HUES48 (cell line): ENCODE measurements around the gene NR4A3.
A peak's percentile ranks its signal among the peaks of the same experiment; 100 is the strongest.

Experiments
- H3K27ac ChIP-seq: one replicate; pipeline ENCODE4 v1.7.0; 2013; ENCODE audit warnings: low read depth, low read length, inconsistent platforms
- H3K27me3 ChIP-seq: 2 replicates; pipeline ENCODE4 v1.6.1; 2013; ENCODE audit warnings: mild to moderate bottlenecking, low read length; ENCODE audit not compliant: control insufficient read depth, insufficient read depth
- H3K36me3 ChIP-seq: 2 replicates; pipeline ENCODE4 v1.6.1; 2013; ENCODE audit warnings: low read length; ENCODE audit not compliant: control insufficient read depth, insufficient read depth
- H3K4me1 ChIP-seq: 2 replicates; pipeline ENCODE4 v1.6.1; 2013; ENCODE audit warnings: mild to moderate bottlenecking, low read length; ENCODE audit not compliant: control insufficient read depth, insufficient read depth
- H3K4me3 ChIP-seq: 2 replicates; pipeline ENCODE4 v1.5.1; 2013; ENCODE audit warnings: mild to moderate bottlenecking, low read depth, low read length
- H3K9ac ChIP-seq: 2 replicates; pipeline ENCODE4 v1.6.1; 2013; ENCODE audit warnings: mild to moderate bottlenecking, low read depth, low read length, moderate library complexity
- H3K9me3 ChIP-seq: 2 replicates; pipeline ENCODE4 v1.6.1; 2013; ENCODE audit warnings: low read length; ENCODE audit not compliant: control insufficient read depth, insufficient read depth

The NR4A3 gene

GRCh38 chr9:99793528-99793927 is 28.2 kb upstream of the NR4A3 start:
- 0 out of 2 replicates have a peak, but pooled peaks cover 5% of the 10 kb centered on the region for H3K4me1 ChIP-seq
- no peaks in the 10 kb centered on the region for H3K27me3 ChIP-seq
- no peaks in the 10 kb centered on the region for H3K9me3 ChIP-seq
- no peak overlapping the region for H3K4me3 ChIP-seq
- H3K36me3 ChIP-seq: no peaks in the 10 kb centered on the region
- no peak overlapping the region for H3K27ac ChIP-seq
- H3K9ac ChIP-seq: no peak overlapping the region

- Histone ChIP-seq H3K27ac (no peak overlapping the region), H3K9me3 (no peaks in the 10 kb centered on the region), H3K4me3 (no peak overlapping the region), H3K36me3 (no peaks in the 10 kb centered on the region), H3K9ac (no peak overlapping the region), H3K27me3 (no peaks in the 10 kb centered on the region), H3K4me1 (0 out of 2 replicates have a peak, but pooled peaks cover 5% of the 10 kb centered on the region)
These were observed 25.5 kb upstream of the NR4A3 start for GRCh38 chr9:99796231-99796630.

GRCh38 chr9:99801775-99802174 is 19.9 kb upstream of the NR4A3 start:
- no peaks in the 10 kb centered on the region for H3K27me3 ChIP-seq
- no peaks in the 10 kb centered on the region for H3K4me1 ChIP-seq
- H3K9ac ChIP-seq: no peak overlapping the region

GRCh38 chr9:99803694-99804093 is 18.0 kb upstream of the NR4A3 start:
- peaks cover 4% of the 10 kb centered on the region for H3K4me1 ChIP-seq
- no peak overlapping the region for H3K9ac ChIP-seq
- H3K27ac ChIP-seq: no peak overlapping the region
- no peaks in the 10 kb centered on the region for H3K36me3 ChIP-seq
- no peaks in the 10 kb centered on the region for H3K27me3 ChIP-seq
- no peaks in the 10 kb centered on the region for H3K9me3 ChIP-seq
- no peak overlapping the region for H3K4me3 ChIP-seq

More at GRCh38 chr9:99801775-99802174, 19.9 kb upstream of the NR4A3 start:
- no peak overlapping the region for H3K4me3 ChIP-seq
- no peaks in the 10 kb centered on the region for H3K9me3 ChIP-seq
- H3K27ac ChIP-seq: no peak overlapping the region
- no peaks in the 10 kb centered on the region for H3K36me3 ChIP-seq

GRCh38 chr9:99807276-99807852 is 14.3 kb upstream of the NR4A3 start:
- Histone ChIP-seq H3K9ac (no peak overlapping the region), H3K36me3 (no peaks in the 10 kb centered on the region), H3K9me3 (no peaks in the 10 kb centered on the region), H3K27me3 (no peaks in the 10 kb centered on the region), H3K4me3 (no peak overlapping the region), H3K27ac (no peak overlapping the region), H3K4me1 (peaks cover 29% of the 10 kb centered on the region)

GRCh38 chr9:99807956-99808355 is 13.7 kb upstream of the NR4A3 start:
- H3K4me3 ChIP-seq: no peak overlapping the region
- no peaks in the 10 kb centered on the region for H3K36me3 ChIP-seq
- H3K9me3 ChIP-seq: no peaks in the 10 kb centered on the region
- H3K9ac ChIP-seq: no peak overlapping the region
- H3K27me3 ChIP-seq: no peaks in the 10 kb centered on the region
- H3K27ac ChIP-seq: no peak overlapping the region
- H3K4me1 ChIP-seq: peaks cover 32% of the 10 kb centered on the region

- no peak overlapping the region for H3K4me3 ChIP-seq
- H3K4me1 ChIP-seq: peaks cover 36% of the 10 kb centered on the region
- H3K9ac ChIP-seq: no peak overlapping the region
- H3K9me3 ChIP-seq: no peaks in the 10 kb centered on the region
- no peaks in the 10 kb centered on the region for H3K27me3 ChIP-seq
- H3K36me3 ChIP-seq: no peaks in the 10 kb centered on the region
- H3K27ac ChIP-seq: no peak overlapping the region
These were observed 13.2 kb upstream of the NR4A3 start for GRCh38 chr9:99808454-99808853.

GRCh38 chr9:99809586-99810319 is 11.9 kb upstream of the NR4A3 start:
- H3K36me3 ChIP-seq: no peaks in the 10 kb centered on the region
- no peaks in the 10 kb centered on the region for H3K27me3 ChIP-seq
- H3K9me3 ChIP-seq: no peaks in the 10 kb centered on the region
- no peak overlapping the region for H3K9ac ChIP-seq
- peaks cover 47% of the 10 kb centered on the region for H3K4me1 ChIP-seq
- H3K4me3 ChIP-seq: no peak overlapping the region
- no peak overlapping the region for H3K27ac ChIP-seq

GRCh38 chr9:99811172-99811571 is 10.5 kb upstream of the NR4A3 start:
- Histone ChIP-seq H3K9me3 (no peaks in the 10 kb centered on the region), H3K4me1 (peaks cover 56% of the 10 kb centered on the region), H3K36me3 (no peaks in the 10 kb centered on the region), H3K9ac (no peak overlapping the region), H3K27ac (peak overlapping the region; percentile 45), H3K4me3 (no peak overlapping the region), H3K27me3 (no peaks in the 10 kb centered on the region)

GRCh38 chr9:99811598-99812383 is 9.9 kb upstream of the NR4A3 start:
- no peaks in the 10 kb centered on the region for H3K36me3 ChIP-seq
- H3K4me3 ChIP-seq: no peak overlapping the region
- no peaks in the 10 kb centered on the region for H3K27me3 ChIP-seq
- H3K9me3 ChIP-seq: no peaks in the 10 kb centered on the region
- peaks cover 56% of the 10 kb centered on the region for H3K4me1 ChIP-seq
- peak overlapping the region; percentile 45 for H3K27ac ChIP-seq
- no peak overlapping the region for H3K9ac ChIP-seq

- H3K36me3 ChIP-seq: no peaks in the 10 kb centered on the region
- no peak overlapping the region for H3K4me3 ChIP-seq
- H3K27ac ChIP-seq: no peak overlapping the region
- H3K9me3 ChIP-seq: no peaks in the 10 kb centered on the region
- H3K9ac ChIP-seq: no peak overlapping the region
- H3K4me1 ChIP-seq: peaks cover 61% of the 10 kb centered on the region
- no peaks in the 10 kb centered on the region for H3K27me3 ChIP-seq
These were observed 7.9 kb upstream of the NR4A3 start for GRCh38 chr9:99813739-99814138.
